ENCODE results near the gene TENM3. TPM values are rescaled to one million over a fixed set of nuclear protein-coding genes. Genes with fewer than 3 reads are reported as not detected.

TENM3 gene
- total and polyA plus RNA-seq, 10 of the 15 experiments (the other 5 are each of a cell fraction or from before 2014, with no cell fraction given): 0.01 to 1.7 (median 0.08) TPM; not detected in 2

DNA sequence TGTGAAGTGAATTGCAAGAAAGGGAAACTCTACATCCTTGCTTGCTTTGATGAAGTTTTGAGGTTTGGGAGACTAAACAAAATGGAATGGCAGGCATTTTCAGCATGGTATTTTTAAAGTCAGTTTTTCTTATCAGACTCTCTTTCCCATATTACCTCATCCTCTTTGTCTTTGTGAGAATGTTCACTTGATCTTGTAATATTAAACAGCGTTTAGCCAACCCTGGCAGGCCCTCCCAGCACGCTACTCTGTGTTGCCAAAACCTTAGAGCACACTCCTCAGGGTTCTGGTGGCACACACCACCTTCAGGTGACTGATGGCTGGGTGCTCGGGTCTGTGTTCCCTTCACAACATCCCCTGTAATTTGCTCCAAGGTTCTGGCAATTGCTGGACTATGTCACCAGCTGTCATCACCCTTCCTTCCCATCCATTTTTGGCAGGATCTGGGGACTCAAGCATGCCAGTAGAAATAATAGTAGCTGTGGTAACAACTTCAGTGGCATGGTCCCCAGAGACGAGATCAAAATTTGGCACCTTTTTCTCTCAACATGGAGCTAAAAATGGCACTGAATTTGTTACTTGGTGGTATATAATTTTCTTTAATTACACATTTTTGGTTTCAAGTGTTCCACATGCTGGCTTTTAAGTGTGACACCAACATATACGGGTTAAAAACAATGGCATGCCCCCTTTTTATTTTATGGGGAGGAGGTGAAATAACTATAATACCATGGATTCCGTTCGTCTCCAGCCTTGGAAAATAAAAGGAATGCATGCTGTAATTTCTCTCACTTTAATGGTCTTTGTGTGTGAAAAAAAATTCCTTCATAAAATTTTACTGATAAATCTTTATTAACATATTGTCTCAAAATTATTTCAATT, 400.8 kb downstream of the TENM3 start:
- 23% methylated on average over 7 of the region's 7 CpGs for WGBS (ENCODE audit: insufficient coverage, insufficient replicate concordance, low lambda C conversion rate, missing lambda C conversion rate)
- no peaks in the 10 kb centered on the region for H4K20me1 ChIP-seq (ENCODE audit: control insufficient read depth, insufficient read depth)
- ChIA-PET CTCF (no interaction called here), RAD21 (ENCODE audit: unreplicated experiment) (no interaction called here), SMC1A (ENCODE audit: uncharacterized antibody, unreplicated experiment) (interaction anchor here (0.7 kb wide), 1 partner anchor 29 kb away, joined by 3 read pairs; no protein-coding TSS in a partner anchor), POLR2A (no interaction called here)
- intact Hi-C loops (cut with micrococcal nuclease; ENCODE audit: unreplicated experiment) (no loop called here), in situ Hi-C loops (cut with MboI) (no loop called here)
- TF ChIP-seq HDGF (IDR thresholded peaks at IDR 0.05) (no peak), TCF12 (IDR thresholded peaks at IDR 0.05; ENCODE audit: low read depth, low read length) (no peak), PML (IDR thresholded peaks at IDR 0.05; ENCODE audit: low read length) (no peak), EP300 (IDR thresholded peaks at IDR 0.05; ENCODE audit: borderline replicate concordance in 1 of 2, control insufficient read depth in 1 of 2, low read depth in 2 of 2, low read length in 2 of 2) (no peak), NFXL1 (IDR thresholded peaks at IDR 0.05; ENCODE audit: borderline replicate concordance) (no peak), EED (IDR thresholded peaks at IDR 0.05; ENCODE audit: low read depth) (no peak), EZH2 (IDR thresholded peaks at IDR 0.05; ENCODE audit: borderline replicate concordance, control insufficient read depth, low read depth, low read length) (no peak), YY1 (IDR thresholded peaks at IDR 0.05; ENCODE audit: low read depth, low read length) (no peak), TBL1XR1 (IDR thresholded peaks at IDR 0.05; ENCODE audit: low read depth, low read length) (no peak), NR2F1 (conservative IDR thresholded peaks at IDR 0.05) (no peak), DPF2 (IDR thresholded peaks at IDR 0.05) (no peak), IKZF1 (conservative IDR thresholded peaks at IDR 0.05) (no peak)
- TF ChIP-seq, protein P1, sequence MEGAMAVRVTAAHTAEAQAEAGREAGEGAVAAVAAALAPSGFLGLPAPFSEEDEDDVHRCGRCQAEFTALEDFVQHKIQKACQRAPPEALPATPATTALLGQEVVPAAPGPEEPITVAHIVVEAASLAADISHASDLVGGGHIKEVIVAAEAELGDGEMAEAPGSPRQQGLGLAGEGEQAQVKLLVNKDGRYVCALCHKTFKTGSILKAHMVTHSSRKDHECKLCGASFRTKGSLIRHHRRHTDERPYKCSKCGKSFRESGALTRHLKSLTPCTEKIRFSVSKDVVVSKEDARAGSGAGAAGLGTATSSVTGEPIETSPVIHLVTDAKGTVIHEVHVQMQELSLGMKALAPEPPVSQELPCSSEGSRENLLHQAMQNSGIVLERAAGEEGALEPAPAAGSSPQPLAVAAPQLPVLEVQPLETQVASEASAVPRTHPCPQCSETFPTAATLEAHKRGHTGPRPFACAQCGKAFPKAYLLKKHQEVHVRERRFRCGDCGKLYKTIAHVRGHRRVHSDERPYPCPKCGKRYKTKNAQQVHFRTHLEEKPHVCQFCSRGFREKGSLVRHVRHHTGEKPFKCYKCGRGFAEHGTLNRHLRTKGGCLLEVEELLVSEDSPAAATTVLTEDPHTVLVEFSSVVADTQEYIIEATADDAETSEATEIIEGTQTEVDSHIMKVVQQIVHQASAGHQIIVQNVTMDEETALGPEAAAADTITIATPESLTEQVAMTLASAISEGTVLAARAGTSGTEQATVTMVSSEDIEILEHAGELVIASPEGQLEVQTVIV (IDR thresholded peaks at IDR 0.05; ENCODE audit: borderline replicate concordance, partially characterized antibody): no peak
- TF ChIP-seq, protein P2, sequence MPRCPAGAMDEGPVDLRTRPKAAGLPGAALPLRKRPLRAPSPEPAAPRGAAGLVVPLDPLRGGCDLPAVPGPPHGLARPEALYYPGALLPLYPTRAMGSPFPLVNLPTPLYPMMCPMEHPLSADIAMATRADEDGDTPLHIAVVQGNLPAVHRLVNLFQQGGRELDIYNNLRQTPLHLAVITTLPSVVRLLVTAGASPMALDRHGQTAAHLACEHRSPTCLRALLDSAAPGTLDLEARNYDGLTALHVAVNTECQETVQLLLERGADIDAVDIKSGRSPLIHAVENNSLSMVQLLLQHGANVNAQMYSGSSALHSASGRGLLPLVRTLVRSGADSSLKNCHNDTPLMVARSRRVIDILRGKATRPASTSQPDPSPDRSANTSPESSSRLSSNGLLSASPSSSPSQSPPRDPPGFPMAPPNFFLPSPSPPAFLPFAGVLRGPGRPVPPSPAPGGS (IDR thresholded peaks at IDR 0.05; ENCODE audit: borderline replicate concordance, insufficient read depth, low read depth, low read length, poor library complexity, severe bottlenecking): no peak
- no peaks in the 10 kb centered on the region for H3K27me3 ChIP-seq (replicated peaks in 1 of 2; ENCODE audit: control insufficient read depth in 2 of 2, insufficient read depth in 2 of 2, low read length in 1 of 2)
- no TSS peak for BruUV-seq (replicated peaks)
- no peak overlapping the region for H3K4me3 ChIP-seq
- FAIRE-seq (no peak), DNase-seq (ENCODE audit: low read depth, low spot score) (no peak), ATAC-seq (no peak)
- no peak overlapping the region for H2AFZ ChIP-seq (ENCODE audit: control insufficient read depth, low read depth, low read length)
- H3K4me2 ChIP-seq (ENCODE audit: control insufficient read depth, insufficient read depth): no peak overlapping the region
- no peaks in the 10 kb centered on the region for H3K9me3 ChIP-seq (replicated peaks; ENCODE audit: control insufficient read depth, insufficient read depth, low read length)
- H3K27ac ChIP-seq (ENCODE audit: control insufficient read depth, insufficient read depth): no peak overlapping the region
- H3K79me2 ChIP-seq (ENCODE audit: control insufficient read depth, insufficient read depth, low read length): no peaks in the 10 kb centered on the region
- H3K9ac ChIP-seq (ENCODE audit: control insufficient read depth, insufficient read depth, low read length): no peak overlapping the region
- no peaks in the 10 kb centered on the region for H3K4me1 ChIP-seq (ENCODE audit: control insufficient read depth, insufficient read depth, low read length)
- no peaks in the 10 kb centered on the region for H3K36me3 ChIP-seq (ENCODE audit: control insufficient read depth in 2 of 2, insufficient read depth in 2 of 2, low read length in 1 of 2)

Measured in GM12878 (cell line).